ENCODE results near the gene SLC13A3. TPM values are rescaled to one million over a fixed set of nuclear protein-coding genes. Genes with fewer than 3 reads are reported as not detected.

The SLC13A3 gene, protein sequence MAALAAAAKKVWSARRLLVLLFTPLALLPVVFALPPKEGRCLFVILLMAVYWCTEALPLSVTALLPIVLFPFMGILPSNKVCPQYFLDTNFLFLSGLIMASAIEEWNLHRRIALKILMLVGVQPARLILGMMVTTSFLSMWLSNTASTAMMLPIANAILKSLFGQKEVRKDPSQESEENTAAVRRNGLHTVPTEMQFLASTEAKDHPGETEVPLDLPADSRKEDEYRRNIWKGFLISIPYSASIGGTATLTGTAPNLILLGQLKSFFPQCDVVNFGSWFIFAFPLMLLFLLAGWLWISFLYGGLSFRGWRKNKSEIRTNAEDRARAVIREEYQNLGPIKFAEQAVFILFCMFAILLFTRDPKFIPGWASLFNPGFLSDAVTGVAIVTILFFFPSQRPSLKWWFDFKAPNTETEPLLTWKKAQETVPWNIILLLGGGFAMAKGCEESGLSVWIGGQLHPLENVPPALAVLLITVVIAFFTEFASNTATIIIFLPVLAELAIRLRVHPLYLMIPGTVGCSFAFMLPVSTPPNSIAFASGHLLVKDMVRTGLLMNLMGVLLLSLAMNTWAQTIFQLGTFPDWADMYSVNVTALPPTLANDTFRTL
- total RNA-seq = 0.10 TPM

DNA sequence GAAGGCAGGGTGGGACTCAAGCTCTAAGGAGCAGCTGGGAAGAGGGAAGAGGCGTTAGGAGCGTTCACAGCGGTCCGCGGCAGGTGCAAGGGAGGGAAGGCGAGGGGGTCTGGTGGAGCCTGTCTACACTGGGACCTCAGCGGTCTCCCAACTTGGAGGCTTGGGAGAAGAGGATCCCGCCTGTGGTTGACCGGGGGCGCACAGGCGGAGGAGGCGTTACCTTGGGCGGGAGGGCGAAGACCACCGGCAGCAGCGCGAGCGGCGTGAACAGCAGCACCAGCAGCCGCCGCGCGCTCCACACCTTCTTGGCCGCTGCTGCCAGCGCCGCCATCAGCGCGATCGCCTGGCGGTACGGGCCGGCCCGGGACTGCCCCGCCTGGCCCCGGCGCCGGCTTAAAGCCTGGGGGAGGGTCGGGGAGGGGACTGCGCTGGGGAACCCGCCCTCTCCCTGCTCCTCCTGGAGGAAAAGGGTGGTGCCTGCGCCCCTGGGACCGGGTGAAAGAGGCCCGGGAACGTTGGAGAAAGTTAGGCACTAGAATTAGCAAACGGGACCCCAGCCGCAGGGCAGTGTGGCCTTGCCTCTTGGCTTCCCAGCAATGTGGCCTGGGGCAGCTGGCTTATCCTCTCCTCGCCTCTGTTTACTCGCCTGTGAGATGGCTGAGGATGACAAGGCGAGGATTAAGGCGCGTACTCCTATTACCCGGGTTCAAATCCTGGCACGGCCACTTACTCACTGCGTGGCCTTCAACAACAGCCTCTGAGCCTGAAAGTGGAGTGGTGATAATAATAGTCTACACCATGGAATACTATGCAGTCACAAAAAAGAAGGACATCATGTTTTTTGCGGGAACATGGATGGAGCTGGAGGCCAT, at the start of gene SLC13A3:
Gene SLC13A3, minus strand, starts transcription at position 369 of the 872 bp plus-strand sequence. Its CDS starts 38 bp downstream, at position 331.
- Histone ChIP-seq H3K27me3 (ENCODE audit: insufficient read depth, low read length) (peaks cover 40% of the 10 kb centered on the region), H3K9me3 (ENCODE audit: low read depth, low read length) (no peaks in the 10 kb centered on the region), H3K4me3 (ENCODE audit: low read length) (no peak within 1 kb of the TSS), H3K4me1 (ENCODE audit: insufficient read depth, low read length) (no peaks in the 10 kb centered on the region)

DNA sequence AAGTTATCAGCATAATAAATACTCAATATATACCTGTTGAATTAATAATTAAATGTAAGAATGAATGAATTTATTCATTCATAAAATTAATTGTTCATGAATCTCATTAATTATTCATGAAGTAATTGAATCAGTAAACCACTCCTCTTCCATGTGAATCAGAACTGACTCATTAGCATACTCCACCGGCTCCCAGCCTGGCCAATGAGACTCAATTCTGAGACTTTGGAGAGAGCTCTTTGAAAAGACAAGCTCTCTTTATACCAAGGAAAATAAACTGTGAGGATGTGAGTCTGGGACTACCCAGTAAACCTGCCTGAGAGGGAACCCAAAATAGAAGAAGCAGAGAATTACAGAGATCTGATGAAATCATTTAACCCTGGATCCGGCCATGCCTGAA, 49.8 kb upstream of the SLC13A3 start:
- no peak overlapping the region for H3K4me3 ChIP-seq (ENCODE audit: low read length)
- H3K9me3 ChIP-seq (ENCODE audit: low read depth, low read length) = no peaks in the 10 kb centered on the region
- no peaks in the 10 kb centered on the region for H3K27me3 ChIP-seq (ENCODE audit: insufficient read depth, low read length)
- no peaks in the 10 kb centered on the region for H3K4me1 ChIP-seq (ENCODE audit: insufficient read depth, low read length)

DNA sequence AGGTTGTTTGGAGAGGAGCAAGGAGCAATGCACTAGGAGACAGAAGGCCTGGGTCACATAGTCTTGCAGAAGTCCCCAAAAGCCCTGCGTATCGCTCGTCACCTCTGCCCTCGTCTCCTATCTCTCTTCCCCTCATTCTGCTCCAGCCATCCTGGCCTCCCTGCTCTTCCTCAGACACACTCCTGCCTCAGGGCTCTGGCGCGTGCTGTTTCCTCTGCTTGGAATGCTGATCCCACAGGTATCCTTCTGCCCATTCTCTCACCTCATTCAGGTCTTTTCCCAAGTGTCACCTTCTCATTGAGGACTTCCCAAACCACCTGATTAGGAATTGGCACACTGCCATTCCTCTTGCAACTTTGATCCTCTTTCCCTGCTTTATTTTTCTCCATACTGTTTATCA, 49.2 kb upstream of the SLC13A3 start:
- H3K27me3 ChIP-seq (ENCODE audit: insufficient read depth, low read length) = no peaks in the 10 kb centered on the region
- H3K9me3 ChIP-seq (ENCODE audit: low read depth, low read length) = no peaks in the 10 kb centered on the region
- H3K4me1 ChIP-seq (ENCODE audit: insufficient read depth, low read length) = no peaks in the 10 kb centered on the region
- H3K4me3 ChIP-seq (ENCODE audit: low read length) = no peak overlapping the region

DNA sequence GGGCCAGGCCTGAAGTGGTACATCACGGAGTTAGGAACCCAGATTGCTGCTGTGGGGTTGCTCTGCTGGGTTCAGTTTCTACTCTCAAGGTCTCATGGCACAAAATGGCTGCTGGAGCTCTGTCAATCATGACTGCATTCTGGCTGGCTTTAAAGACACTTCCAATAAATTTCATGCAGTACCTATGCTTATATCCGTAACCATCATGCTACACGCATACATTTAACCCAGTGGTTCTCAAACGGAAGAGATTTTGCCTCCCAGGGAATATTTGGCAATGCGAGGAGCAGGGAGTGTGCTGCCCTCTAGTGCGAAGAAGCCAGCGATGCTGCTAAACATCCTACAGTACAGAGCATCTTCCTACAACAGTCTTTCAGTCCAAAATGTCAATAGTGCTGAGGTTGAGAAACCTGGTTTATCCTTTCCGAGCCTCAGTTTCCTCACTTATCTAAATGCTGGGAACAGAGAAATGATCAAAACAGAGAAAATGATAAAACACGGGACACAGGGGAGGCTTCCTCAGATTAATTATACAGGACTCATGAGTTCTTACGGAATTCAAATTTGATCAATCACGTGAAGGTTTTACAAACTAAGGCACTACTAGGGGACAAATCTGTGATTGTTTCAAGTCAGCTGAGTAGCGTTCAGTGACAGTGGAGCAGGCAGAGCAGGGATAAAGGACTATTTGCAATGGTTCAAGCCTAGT, 48.5 kb upstream of the SLC13A3 start:
- no peaks in the 10 kb centered on the region for H3K9me3 ChIP-seq (ENCODE audit: low read depth, low read length)
- no peak overlapping the region for H3K4me3 ChIP-seq (ENCODE audit: low read length)
- H3K4me1 ChIP-seq (ENCODE audit: insufficient read depth, low read length) = no peaks in the 10 kb centered on the region
- no peaks in the 10 kb centered on the region for H3K27me3 ChIP-seq (ENCODE audit: insufficient read depth, low read length)

DNA sequence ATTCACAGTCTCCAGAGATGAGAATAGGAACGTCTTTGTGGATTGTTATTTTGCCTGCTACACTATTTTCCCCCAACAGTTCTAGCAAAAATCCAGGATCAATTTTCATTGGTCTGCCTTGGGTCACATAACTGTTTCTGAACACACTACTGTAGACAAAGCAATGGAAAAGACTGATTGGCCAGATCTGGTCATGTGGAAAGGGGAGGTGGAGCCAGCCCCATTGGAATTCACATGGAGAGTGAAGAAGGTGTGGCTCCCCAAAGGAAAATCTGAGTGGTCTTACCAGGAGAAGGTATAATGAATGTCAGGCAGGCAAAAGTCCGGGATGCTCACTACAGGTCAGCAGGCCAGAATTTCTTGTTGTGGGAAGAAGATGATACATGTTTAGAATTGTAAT, 47.5 kb upstream of the SLC13A3 start:
- Histone ChIP-seq H3K27me3 (ENCODE audit: insufficient read depth, low read length) (no peaks in the 10 kb centered on the region), H3K9me3 (ENCODE audit: low read depth, low read length) (no peaks in the 10 kb centered on the region), H3K4me3 (ENCODE audit: low read length) (no peak overlapping the region), H3K4me1 (ENCODE audit: insufficient read depth, low read length) (peaks cover 8% of the 10 kb centered on the region)

DNA sequence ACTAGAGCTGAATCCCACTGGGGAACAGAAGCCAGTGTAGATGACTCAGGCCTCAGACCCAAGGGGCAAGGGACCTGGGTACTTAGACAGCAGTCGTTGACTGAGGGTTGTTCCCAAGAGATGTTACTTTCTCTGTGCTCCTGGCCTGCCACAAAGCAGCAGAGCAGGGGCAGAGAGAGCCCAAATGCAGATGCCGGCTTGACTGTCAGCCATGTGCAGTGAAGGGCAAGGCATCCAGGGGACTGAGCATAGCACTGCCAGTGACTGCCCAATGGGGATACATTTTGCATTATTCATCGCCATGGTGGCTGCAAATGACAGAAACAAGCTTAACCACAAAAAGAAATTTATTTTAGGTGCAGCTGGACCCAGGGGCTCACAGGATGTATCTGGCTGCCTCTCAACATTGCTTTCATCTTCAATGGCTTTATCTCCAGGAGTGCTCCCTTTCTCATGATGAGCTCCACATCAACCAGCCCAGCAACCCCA, 45.6 kb upstream of the SLC13A3 start:
- H3K4me3 ChIP-seq (ENCODE audit: low read length) = no peak overlapping the region
- H3K27me3 ChIP-seq (ENCODE audit: insufficient read depth, low read length) = no peaks in the 10 kb centered on the region
- peaks cover 11% of the 10 kb centered on the region for H3K4me1 ChIP-seq (ENCODE audit: insufficient read depth, low read length)
- H3K9me3 ChIP-seq (ENCODE audit: low read depth, low read length) = no peaks in the 10 kb centered on the region

DNA sequence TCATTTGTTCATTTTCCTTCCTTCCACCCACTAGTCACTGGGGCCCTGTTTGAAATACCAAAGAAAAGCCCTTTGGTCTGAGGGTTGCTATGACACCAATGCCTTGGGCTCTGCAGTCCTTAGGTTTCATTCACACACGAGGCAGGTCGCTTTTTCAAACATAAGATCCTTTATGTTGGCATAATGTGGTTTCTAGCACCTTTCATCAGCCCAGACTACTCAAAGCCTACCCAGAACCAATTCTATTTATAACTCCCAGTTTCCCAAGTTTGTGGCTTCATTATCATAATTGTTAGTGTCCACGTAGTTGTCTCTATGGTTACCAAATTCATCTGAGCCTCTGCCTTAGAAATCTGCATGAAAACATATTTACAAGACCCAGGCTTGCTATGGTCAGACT, 44.6 kb upstream of the SLC13A3 start:
- no peaks in the 10 kb centered on the region for H3K9me3 ChIP-seq (ENCODE audit: low read depth, low read length)
- H3K27me3 ChIP-seq (ENCODE audit: insufficient read depth, low read length) = no peaks in the 10 kb centered on the region
- H3K4me1 ChIP-seq (ENCODE audit: insufficient read depth, low read length) = peaks cover 11% of the 10 kb centered on the region
- H3K4me3 ChIP-seq (ENCODE audit: low read length) = no peak overlapping the region

DNA sequence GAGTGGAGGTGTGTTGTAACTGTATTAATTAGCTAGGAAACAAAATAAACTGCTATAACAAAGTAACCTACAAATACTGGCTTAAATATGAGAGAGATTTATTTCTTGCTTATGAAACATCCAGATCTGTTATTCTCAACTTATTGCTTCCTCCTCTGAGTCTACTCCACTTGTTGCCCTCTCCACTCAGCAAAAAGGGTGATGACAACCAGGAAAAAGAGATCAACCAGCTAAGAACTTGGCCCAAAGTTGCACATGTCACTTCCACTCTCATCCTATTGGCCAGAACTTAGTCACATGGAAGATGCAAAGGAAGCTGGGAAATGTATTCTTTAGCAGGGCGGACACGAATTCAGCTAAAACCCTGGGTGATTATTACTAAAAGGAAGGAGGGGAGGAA, 43.2 kb upstream of the SLC13A3 start:
- Histone ChIP-seq H3K9me3 (ENCODE audit: low read depth, low read length) (no peaks in the 10 kb centered on the region), H3K27me3 (ENCODE audit: insufficient read depth, low read length) (no peaks in the 10 kb centered on the region), H3K4me1 (ENCODE audit: insufficient read depth, low read length) (peaks cover 15% of the 10 kb centered on the region), H3K4me3 (ENCODE audit: low read length) (no peak overlapping the region)

DNA sequence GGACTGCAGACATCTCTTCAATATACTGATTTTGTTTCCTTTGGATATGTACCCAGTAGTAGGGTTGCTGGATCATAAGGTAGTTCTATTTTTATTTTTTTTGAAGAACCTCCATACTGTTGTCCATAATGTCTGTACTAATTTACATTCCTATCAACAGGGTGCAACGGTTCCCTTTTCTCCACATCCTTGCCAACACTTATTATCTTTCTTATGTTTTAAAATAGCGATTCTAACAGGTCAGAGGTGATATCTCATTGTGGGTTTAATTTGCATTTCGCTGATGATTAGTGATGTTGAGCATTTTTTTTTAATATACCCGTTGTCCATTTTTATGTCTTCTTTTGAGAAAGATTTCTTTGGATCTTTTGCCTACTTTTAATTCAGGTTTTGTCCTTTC, 39.9 kb upstream of the SLC13A3 start:
- Histone ChIP-seq H3K4me3 (ENCODE audit: low read length) (no peak overlapping the region), H3K27me3 (ENCODE audit: insufficient read depth, low read length) (no peaks in the 10 kb centered on the region)

DNA sequence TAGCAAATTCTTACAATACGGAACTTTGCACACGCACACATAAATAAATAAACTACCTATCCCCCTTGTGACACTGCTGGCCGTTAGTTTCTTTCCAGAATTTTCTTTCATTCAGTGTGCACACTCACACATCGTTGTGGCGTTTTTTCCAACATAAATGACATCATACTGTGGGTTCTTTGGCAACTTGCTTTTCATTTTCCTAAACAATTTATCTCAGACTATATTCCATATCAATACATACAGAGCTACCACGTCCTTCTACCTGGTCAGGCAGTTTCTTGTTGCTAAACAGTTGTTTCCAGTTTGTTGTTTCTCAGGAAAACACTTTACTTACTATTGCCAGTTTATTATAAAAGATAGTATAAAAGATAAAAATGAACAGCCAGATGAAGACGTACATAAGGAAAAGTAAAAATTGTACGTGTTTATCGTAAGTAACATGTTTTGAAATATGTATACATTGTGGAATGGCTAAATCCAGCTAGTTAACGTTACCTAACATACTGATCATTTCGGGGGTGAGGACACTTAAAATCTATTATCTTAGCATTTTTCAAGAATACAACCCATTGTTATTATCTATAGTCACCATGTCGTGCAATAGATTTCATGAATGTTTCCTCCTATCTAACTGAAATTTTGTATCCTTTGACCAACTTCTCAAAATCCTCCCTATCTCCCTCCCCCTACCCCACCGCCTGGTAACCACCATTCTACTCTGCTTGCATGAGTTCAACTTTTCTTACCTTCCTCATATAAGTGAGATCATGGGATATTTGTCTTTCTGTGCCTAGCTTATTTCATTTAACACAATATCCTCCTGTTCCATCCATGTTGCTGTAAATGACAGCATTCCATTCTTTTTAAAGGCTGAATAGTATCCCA, 39.2 kb upstream of the SLC13A3 start:
- H3K4me3 ChIP-seq (ENCODE audit: low read length) = no peak overlapping the region
- no peaks in the 10 kb centered on the region for H3K27me3 ChIP-seq (ENCODE audit: insufficient read depth, low read length)
- no peaks in the 10 kb centered on the region for H3K9me3 ChIP-seq (ENCODE audit: low read depth, low read length)
- H3K4me1 ChIP-seq (ENCODE audit: insufficient read depth, low read length) = peaks cover 38% of the 10 kb centered on the region

More for the DNA sequence above, 39.9 kb upstream of the SLC13A3 start:
- H3K4me1 ChIP-seq (ENCODE audit: insufficient read depth, low read length) = peaks cover 38% of the 10 kb centered on the region
- no peaks in the 10 kb centered on the region for H3K9me3 ChIP-seq (ENCODE audit: low read depth, low read length)

DNA sequence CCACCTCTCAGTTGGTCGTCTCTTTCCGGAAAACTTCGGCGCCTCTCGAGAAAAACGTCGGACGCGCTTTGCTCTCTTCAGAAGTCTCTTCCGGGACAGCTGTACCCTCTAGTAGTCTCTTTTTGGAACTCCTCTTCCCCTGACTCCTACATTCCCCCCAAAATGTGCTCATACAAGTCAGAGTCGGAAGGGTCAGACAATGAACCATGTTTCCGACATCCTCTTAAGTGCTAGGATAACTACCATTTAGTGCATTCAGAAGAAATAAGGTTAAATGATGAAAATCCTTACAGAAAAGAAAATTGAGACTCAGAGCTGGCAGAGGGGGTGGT, 38.5 kb upstream of the SLC13A3 start:
- H3K4me1 ChIP-seq (ENCODE audit: insufficient read depth, low read length) = peaks cover 38% of the 10 kb centered on the region
- H3K4me3 ChIP-seq (ENCODE audit: low read length) = peak overlapping the region; percentile 86
- H3K9me3 ChIP-seq (ENCODE audit: low read depth, low read length) = no peaks in the 10 kb centered on the region
- H3K27me3 ChIP-seq (ENCODE audit: insufficient read depth, low read length) = no peaks in the 10 kb centered on the region

DNA sequence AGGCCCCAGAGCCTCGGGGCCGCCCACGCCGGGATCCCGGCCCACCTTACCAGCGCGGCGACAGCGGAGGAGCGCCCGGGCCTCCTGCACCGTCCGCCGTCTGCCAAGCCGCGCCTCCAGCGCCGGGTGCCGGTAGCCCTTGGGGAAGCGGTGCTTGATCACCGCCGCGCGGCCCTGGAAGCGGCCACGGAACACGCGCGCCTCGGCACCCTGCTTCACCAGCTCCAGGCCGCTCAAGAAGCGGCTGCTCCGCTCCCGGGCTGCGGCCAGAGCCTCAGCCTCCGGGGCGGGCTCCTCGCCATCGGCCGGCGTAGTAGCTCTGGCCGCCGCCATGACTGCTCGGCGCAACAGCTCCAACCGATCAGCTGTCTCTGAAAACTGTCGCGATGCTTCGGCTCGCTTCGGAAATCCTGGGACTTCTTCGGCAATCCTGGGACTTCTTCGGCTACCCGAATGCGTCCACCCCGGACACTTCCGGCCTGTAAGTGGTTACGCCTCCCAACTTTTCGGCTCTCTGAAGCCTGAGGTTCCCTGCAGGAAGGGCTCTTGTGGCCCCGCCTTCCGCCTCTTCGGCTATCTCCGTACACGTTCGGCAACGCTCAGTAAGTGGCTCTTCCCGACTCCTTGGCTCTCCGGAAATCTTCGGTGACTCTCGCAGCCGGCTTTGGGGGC, 38.0 kb upstream of the SLC13A3 start, which contains the start of gene TP53RK:
Gene TP53RK, minus strand, starts transcription at position 363 of the 672 bp plus-strand sequence. Its CDS starts 30 bp downstream, at position 333.
- H3K27me3 ChIP-seq (ENCODE audit: insufficient read depth, low read length) = no peaks in the 10 kb centered on the region
- H3K9me3 ChIP-seq (ENCODE audit: low read depth, low read length) = no peaks in the 10 kb centered on the region
- peak within 1 kb of the TSS; percentile 86 for H3K4me3 ChIP-seq (ENCODE audit: low read length)
- peaks cover 34% of the 10 kb centered on the region for H3K4me1 ChIP-seq (ENCODE audit: insufficient read depth, low read length)

All from mononuclear cell (primary cell).